MCF 10A (cell line): ENCODE data around the gene FAM187B. TPM values are rescaled to one million over a fixed set of nuclear protein-coding genes. Genes with fewer than 3 reads are reported as not detected.

Experiments
- BruUV-seq: library from RNA; stranded (reverse); fragments of 400-500 nt; replicated peaks from 2 replicates; lab custom pipeline; 2021; lab: Mats Ljungman, UMichigan
- CTCF ChIA-PET: fragments of 300-600 bp; sonication (Branson Sonifier 250); formaldehyde crosslinking; extraction: SDS; loops from one replicate; lab custom pipeline; 2021; ENCODE audit warnings: antibody characterized with exemption, inconsistent platforms; lab: Yijun Ruan, JAX
- POLR2A ChIA-PET: fragments of 300-600, 350-650 bp; sonication (Branson Sonifier 250); formaldehyde crosslinking; extraction: SDS; loops from one replicate; lab custom pipeline; 2020; ENCODE audit warnings: antibody characterized with exemption, inconsistent platforms; lab: Yijun Ruan, JAX
- DNase-seq: peaks from one replicate; pipeline ENCODE4 v3.0.0-alpha.2; 2018; ENCODE audit not compliant: unreplicated experiment
- H3K27ac Mint-ChIP-seq: one replicate; pipeline ENCODE4 v1.8.0; 2022; ENCODE audit warnings: mild to moderate bottlenecking, low read depth, mixed read lengths; ENCODE audit not compliant: unreplicated experiment
- H3K27me3 Mint-ChIP-seq: one replicate; pipeline ENCODE4 v1.8.0; 2022; ENCODE audit warnings: mixed read lengths; ENCODE audit not compliant: insufficient read depth, unreplicated experiment
- H3K36me3 Mint-ChIP-seq: one replicate; pipeline ENCODE4 v1.8.0; 2022; ENCODE audit warnings: mild to moderate bottlenecking, moderate library complexity, mixed read lengths; ENCODE audit not compliant: insufficient read depth, unreplicated experiment
- H3K4me1 Mint-ChIP-seq: one replicate; pipeline ENCODE4 v1.8.0; 2022; ENCODE audit warnings: mixed read lengths; ENCODE audit not compliant: insufficient read depth, unreplicated experiment
- H3K4me3 Mint-ChIP-seq: one replicate; pipeline ENCODE4 v1.8.0; 2022; ENCODE audit warnings: mild to moderate bottlenecking, moderate library complexity, mixed read lengths; ENCODE audit not compliant: unreplicated experiment
- H3K9me3 Mint-ChIP-seq: one replicate; pipeline ENCODE4 v1.8.0; 2022; ENCODE audit warnings: mixed read lengths; ENCODE audit not compliant: unreplicated experiment
- CTCF ChIP-seq: fragments of 200-600 bp; IDR thresholded peaks from one replicate; pipeline ENCODE4 v1.8.0; 2022; ENCODE audit warnings: antibody characterized with exemption, mild to moderate bottlenecking; ENCODE audit not compliant: unreplicated experiment
- intact Hi-C: fragments of 100-400 bp; cut with micrococcal nuclease; formaldehyde crosslinking; loops from 2 replicates; pipeline ENCODE4 v1.14.1; 2022
- total RNA-seq: library from RNA; stranded (reverse); gene quantifications from 2 replicates; pipeline ENCODE4 v1.2.3, GENCODE V29; 2022

Gene FAM187B
- total RNA-seq, 1 experiment from 2014 or later: not detected

GRCh38 chr19:35265900-35266519 is 37.5 kb upstream of the FAM187B start:
- no peak for DNase-seq
- POLR2A ChIA-PET: interaction anchor here (0.6 to 1.5 kb wide), 9 partner anchors 9 to 625 kb away, joined by 3 to 4 read pairs (median 3); partner anchors contain the start of gene COX6B1
- Mint-ChIP-seq H3K9me3 (no peaks in the 10 kb centered on the region), H3K4me3 (peak overlapping the region; percentile 83), H3K27me3 (no peaks in the 10 kb centered on the region), H3K4me1 (peaks cover 15% of the 10 kb centered on the region), H3K36me3 (peaks cover 66% of the 10 kb centered on the region), H3K27ac (peak overlapping the region; percentile 70)
- BruUV-seq: no TSS peak
- intact Hi-C loops: loop anchor here (5.0 to 10.0 kb wide), 2 partner anchors 89 to 114 kb away; partner anchors contain the start of genes FFAR3 and FXYD5
- TF ChIP-seq CTCF: no peak
- CTCF ChIA-PET: interaction anchor here (0.5 to 0.9 kb wide), 3 partner anchors 130 to 432 kb away, joined by 3 to 4 read pairs (median 3); no protein-coding TSS in a partner anchor

GRCh38 chr19:35265126-35265899 is 36.8 kb upstream of the FAM187B start:
- ChIA-PET POLR2A (interaction anchor here (0.5 to 1.5 kb wide), 8 partner anchors 8 to 270 kb away, joined by 3 to 4 read pairs (median 4); no protein-coding TSS in a partner anchor), CTCF (interaction anchor here (0.6 to 1.1 kb wide), 6 partner anchors 11 to 561 kb away, joined by 3 to 5 read pairs (median 3); no protein-coding TSS in a partner anchor)
- H3K27ac Mint-ChIP-seq: peak overlapping the region; percentile 70
- DNase-seq: peak; percentile 47
- peaks cover 15% of the 10 kb centered on the region for H3K4me1 Mint-ChIP-seq
- peaks cover 66% of the 10 kb centered on the region for H3K36me3 Mint-ChIP-seq
- H3K9me3 Mint-ChIP-seq: no peaks in the 10 kb centered on the region
- BruUV-seq: TSS peak; percentile 2
- H3K4me3 Mint-ChIP-seq: peak overlapping the region; percentile 83
- intact Hi-C loops: loop anchor here (5.0 to 10.0 kb wide), 2 partner anchors 89 to 113 kb away; partner anchors contain the start of genes FFAR3 and FXYD5
- no peaks in the 10 kb centered on the region for H3K27me3 Mint-ChIP-seq
- TF ChIP-seq CTCF: no peak

GRCh38 chr19:35264268-35265125 is 36.0 kb upstream of the FAM187B start:
- BruUV-seq: no TSS peak
- H3K27ac Mint-ChIP-seq: no peak overlapping the region
- no peak for DNase-seq
- no peak for TF ChIP-seq CTCF
- H3K9me3 Mint-ChIP-seq: no peaks in the 10 kb centered on the region
- POLR2A ChIA-PET: interaction anchor here (0.5 to 1.5 kb wide), 7 partner anchors 9 to 290 kb away, joined by 3 to 4 read pairs (median 3); no protein-coding TSS in a partner anchor
- peaks cover 69% of the 10 kb centered on the region for H3K36me3 Mint-ChIP-seq
- H3K27me3 Mint-ChIP-seq: no peaks in the 10 kb centered on the region
- no peak overlapping the region for H3K4me3 Mint-ChIP-seq
- CTCF ChIA-PET: interaction anchor here (0.6 to 1.7 kb wide), 14 partner anchors 8 to 667 kb away, joined by 3 to 5 read pairs (median 3); no protein-coding TSS in a partner anchor
- peaks cover 15% of the 10 kb centered on the region for H3K4me1 Mint-ChIP-seq
- intact Hi-C loops: loop anchor here (5.0 to 10.0 kb wide), 2 partner anchors 90 to 112 kb away; partner anchors contain the start of genes FFAR3 and FXYD5
